WTC11 (cell line): ENCODE results near the gene AMOT. TPM values are rescaled to one million over a fixed set of nuclear protein-coding genes. Genes with fewer than 3 reads are reported as not detected.

Experiments
- ATAC-seq: fragments of 200-7000 bp; cut with Tn5 transposase; 2 replicates; pipeline ENCODE4 v1.10.0; 2021; ENCODE audit warnings: mild to moderate bottlenecking, moderate library complexity
- CTCF ChIA-PET: fragments of 300-600 bp; sonication (Branson Sonifier 250); formaldehyde crosslinking; loops from one replicate; lab custom pipeline; 2021; ENCODE audit warnings: antibody characterized with exemption; lab: Charles Lee
- POLR2A ChIA-PET: fragments of 350-600 bp; sonication (Branson Sonifier 250); formaldehyde crosslinking; loops from one replicate; lab custom pipeline; 2021; ENCODE audit warnings: antibody characterized with exemption; lab: Charles Lee
- DNase-seq: peaks from one replicate; pipeline ENCODE4 v3.0.0; 2021; ENCODE audit warnings: low spot score
- H3K27ac Mint-ChIP-seq: 2 replicates; pipeline ENCODE4 v1.8.0; 2021; ENCODE audit warnings: mixed read lengths
- H3K27me3 Mint-ChIP-seq: 2 replicates; pipeline ENCODE4 v1.8.0; 2021; ENCODE audit warnings: low read depth, mild to moderate bottlenecking, moderate library complexity, mixed read lengths
- H3K36me3 Mint-ChIP-seq: 2 replicates; pipeline ENCODE4 v1.8.0; 2021; ENCODE audit warnings: mixed read lengths
- H3K4me1 Mint-ChIP-seq: 2 replicates; pipeline ENCODE4 v1.8.0; 2022; ENCODE audit warnings: mixed read lengths
- H3K4me3 Mint-ChIP-seq: 2 replicates; pipeline ENCODE4 v1.8.0; 2021; ENCODE audit warnings: mild to moderate bottlenecking, moderate library complexity, mixed read lengths
- H3K9me3 Mint-ChIP-seq: 2 replicates; pipeline ENCODE4 v1.8.0; 2021; ENCODE audit warnings: mixed read lengths
- ELF4 ChIP-seq: sonication (generic); formaldehyde crosslinking; IDR thresholded peaks from 2 replicates; pipeline ENCODE4 v1.8.1; 2022; ENCODE audit warnings: low read depth, mild to moderate bottlenecking, moderate library complexity, missing genetic modification reagents
- EMX1 ChIP-seq: fragments of 250-450 bp; sonication (Bioruptor Pico); IDR thresholded peaks from 2 replicates; pipeline ENCODE4 v1.8.0; 2021; ENCODE audit warnings: mild to moderate bottlenecking
- ETV6 ChIP-seq: sonication (generic); formaldehyde crosslinking; IDR thresholded peaks from 2 replicates; pipeline ENCODE4 v1.8.1; 2022; ENCODE audit warnings: mild to moderate bottlenecking, missing genetic modification reagents
- GTF2I ChIP-seq: fragments of 250-450 bp; sonication (Bioruptor Pico); conservative IDR thresholded peaks from 2 replicates; pipeline ENCODE4 v1.4.0; 2021; ENCODE audit warnings: mild to moderate bottlenecking
- MYBL2 ChIP-seq: sonication (generic); formaldehyde crosslinking; IDR thresholded peaks from 2 replicates; pipeline ENCODE4 v1.8.1; 2023; ENCODE audit warnings: mild to moderate bottlenecking, moderate library complexity, missing genetic modification reagents
- NR3C1 ChIP-seq: sonication (generic); formaldehyde crosslinking; conservative IDR thresholded peaks from 2 replicates; pipeline ENCODE4 v1.8.1; 2023; ENCODE audit warnings: low read depth, mild to moderate bottlenecking, missing genetic modification reagents
- OVOL2 ChIP-seq: fragments of 250-450 bp; sonication (Bioruptor Pico); IDR thresholded peaks from 2 replicates; pipeline ENCODE4 v1.9.0; 2021; ENCODE audit warnings: mild to moderate bottlenecking, borderline replicate concordance
- SMAD4 ChIP-seq: sonication (generic); formaldehyde crosslinking; IDR thresholded peaks from 2 replicates; pipeline ENCODE4 v1.8.0; 2022; ENCODE audit warnings: mild to moderate bottlenecking, missing genetic modification reagents
- TEAD4 ChIP-seq: sonication (generic); formaldehyde crosslinking; IDR thresholded peaks from 2 replicates; pipeline ENCODE4 v1.8.0; 2022; ENCODE audit warnings: mild to moderate bottlenecking, missing genetic modification reagents
- ZBTB21 ChIP-seq: sonication (generic); formaldehyde crosslinking; IDR thresholded peaks from 2 replicates; pipeline ENCODE4 v1.8.1; 2023; ENCODE audit warnings: mild to moderate bottlenecking, missing genetic modification reagents, borderline replicate concordance
- total RNA-seq: library from RNA; stranded (reverse); gene quantifications from 3 replicates; pipeline ENCODE4 v1.2.3, GENCODE V29; 2021
- TF ChIP-seq, protein P1 (sequence below): sonication (generic); formaldehyde crosslinking; IDR thresholded peaks from 2 replicates; pipeline ENCODE4 v1.8.0; 2022; ENCODE audit warnings: mild to moderate bottlenecking, missing genetic modification reagents
- TF ChIP-seq, protein P2 (sequence below): sonication (generic); formaldehyde crosslinking; IDR thresholded peaks from 2 replicates; pipeline ENCODE4 v1.8.1; 2023; ENCODE audit warnings: mild to moderate bottlenecking, moderate library complexity, missing genetic modification reagents
- TF ChIP-seq, protein P3 (sequence below): sonication (generic); formaldehyde crosslinking; conservative IDR thresholded peaks from 2 replicates; pipeline ENCODE4 v1.8.1; 2023; ENCODE audit warnings: mild to moderate bottlenecking, low read depth, missing genetic modification reagents, moderate library complexity
- TF ChIP-seq, protein P4 (sequence below): sonication (generic); formaldehyde crosslinking; IDR thresholded peaks from 2 replicates; pipeline ENCODE4 v1.8.1; 2023; ENCODE audit warnings: mild to moderate bottlenecking, missing genetic modification reagents, borderline replicate concordance
- TF ChIP-seq, protein P5 (sequence below): fragments of 250-450 bp; sonication (Bioruptor Pico); conservative IDR thresholded peaks from 2 replicates; pipeline ENCODE4 v1.9.0; 2021; ENCODE audit warnings: mild to moderate bottlenecking
- TF ChIP-seq, protein P6 (sequence below): sonication (generic); formaldehyde crosslinking; IDR thresholded peaks from 2 replicates; pipeline ENCODE4 v1.8.0; 2023; ENCODE audit warnings: mild to moderate bottlenecking, missing genetic modification reagents
- TF ChIP-seq, protein P7 (sequence below): fragments of 250-450 bp; sonication (Bioruptor Pico); IDR thresholded peaks from 2 replicates; pipeline ENCODE4 v1.9.0; 2021; ENCODE audit warnings: mild to moderate bottlenecking

AMOT gene
- total RNA-seq, 1 experiment from 2014 or later: 7.2 TPM

DNA sequence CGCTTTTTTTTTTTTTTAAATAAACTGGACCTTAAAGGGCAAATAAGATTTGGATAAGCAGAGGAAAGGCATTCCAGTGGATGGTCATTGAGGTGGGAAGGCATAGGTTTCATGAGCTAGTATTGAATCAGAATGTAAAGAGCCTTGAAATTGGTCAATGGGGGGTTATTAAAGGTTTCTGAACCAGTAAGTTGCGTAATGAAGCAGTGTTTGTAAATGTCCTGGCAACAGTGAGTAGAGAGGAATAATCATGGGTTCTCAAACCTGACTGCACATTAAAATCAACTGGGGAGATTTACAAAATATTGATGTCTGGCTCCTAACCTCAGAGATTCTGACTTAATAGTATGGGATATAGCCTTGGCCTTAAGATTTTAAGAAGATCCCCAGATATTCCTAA lies 23.2 kb upstream of the AMOT start:
- H3K27me3 Mint-ChIP-seq: no peaks in the 10 kb centered on the region
- TF ChIP-seq, protein P1, sequence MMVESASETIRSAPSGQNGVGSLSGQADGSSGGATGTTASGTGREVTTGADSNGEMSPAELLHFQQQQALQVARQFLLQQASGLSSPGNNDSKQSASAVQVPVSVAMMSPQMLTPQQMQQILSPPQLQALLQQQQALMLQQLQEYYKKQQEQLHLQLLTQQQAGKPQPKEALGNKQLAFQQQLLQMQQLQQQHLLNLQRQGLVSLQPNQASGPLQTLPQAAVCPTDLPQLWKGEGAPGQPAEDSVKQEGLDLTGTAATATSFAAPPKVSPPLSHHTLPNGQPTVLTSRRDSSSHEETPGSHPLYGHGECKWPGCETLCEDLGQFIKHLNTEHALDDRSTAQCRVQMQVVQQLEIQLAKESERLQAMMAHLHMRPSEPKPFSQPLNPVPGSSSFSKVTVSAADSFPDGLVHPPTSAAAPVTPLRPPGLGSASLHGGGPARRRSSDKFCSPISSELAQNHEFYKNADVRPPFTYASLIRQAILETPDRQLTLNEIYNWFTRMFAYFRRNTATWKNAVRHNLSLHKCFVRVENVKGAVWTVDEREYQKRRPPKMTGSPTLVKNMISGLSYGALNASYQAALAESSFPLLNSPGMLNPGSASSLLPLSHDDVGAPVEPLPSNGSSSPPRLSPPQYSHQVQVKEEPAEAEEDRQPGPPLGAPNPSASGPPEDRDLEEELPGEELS (CRISPR knock-in tag): no peak
- TF ChIP-seq, protein P2, sequence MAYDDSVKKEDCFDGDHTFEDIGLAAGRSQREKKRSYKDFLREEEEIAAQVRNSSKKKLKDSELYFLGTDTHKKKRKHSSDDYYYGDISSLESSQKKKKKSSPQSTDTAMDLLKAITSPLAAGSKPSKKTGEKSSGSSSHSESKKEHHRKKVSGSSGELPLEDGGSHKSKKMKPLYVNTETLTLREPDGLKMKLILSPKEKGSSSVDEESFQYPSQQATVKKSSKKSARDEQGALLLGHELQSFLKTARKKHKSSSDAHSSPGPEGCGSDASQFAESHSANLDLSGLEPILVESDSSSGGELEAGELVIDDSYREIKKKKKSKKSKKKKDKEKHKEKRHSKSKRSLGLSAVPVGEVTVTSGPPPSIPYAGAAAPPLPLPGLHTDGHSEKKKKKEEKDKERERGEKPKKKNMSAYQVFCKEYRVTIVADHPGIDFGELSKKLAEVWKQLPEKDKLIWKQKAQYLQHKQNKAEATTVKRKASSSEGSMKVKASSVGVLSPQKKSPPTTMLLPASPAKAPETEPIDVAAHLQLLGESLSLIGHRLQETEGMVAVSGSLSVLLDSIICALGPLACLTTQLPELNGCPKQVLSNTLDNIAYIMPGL (CRISPR knock-in tag): no peak
- TF ChIP-seq TEAD4 (CRISPR knock-in tag) (no peak), EMX1 (CRISPR knock-in tag) (no peak), SMAD4 (no peak)
- H3K27ac Mint-ChIP-seq: no peak overlapping the region
- ChIA-PET POLR2A (no interaction called here), CTCF (no interaction called here)
- H3K36me3 Mint-ChIP-seq: no peaks in the 10 kb centered on the region
- ATAC-seq (no peak), DNase-seq (no peak)
- no peak overlapping the region for H3K4me3 Mint-ChIP-seq
- no peaks in the 10 kb centered on the region for H3K9me3 Mint-ChIP-seq
- H3K4me1 Mint-ChIP-seq: peaks cover 4% of the 10 kb centered on the region

DNA sequence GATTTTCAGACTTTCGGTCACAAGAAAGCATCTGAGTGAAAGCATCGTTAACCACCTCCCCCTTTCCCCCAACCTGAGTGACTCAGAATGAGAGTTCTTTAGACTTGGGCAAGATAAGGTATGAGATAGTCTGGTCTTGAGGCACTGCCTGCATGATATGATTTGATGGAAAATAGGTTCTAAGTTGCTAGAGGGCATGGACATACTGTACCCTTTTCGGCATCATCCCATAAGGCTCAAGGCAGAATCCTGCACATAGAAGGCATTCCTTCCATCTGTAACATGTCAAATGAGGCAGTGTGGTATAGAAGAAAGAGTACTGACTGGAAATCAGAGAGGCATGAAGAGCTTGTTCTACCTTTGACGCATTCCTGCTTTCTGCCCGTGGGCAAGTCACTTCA lies 16.8 kb upstream of the AMOT start:
- no peaks in the 10 kb centered on the region for H3K27me3 Mint-ChIP-seq
- no peak overlapping the region for H3K4me3 Mint-ChIP-seq
- ChIA-PET POLR2A (no interaction called here), CTCF (no interaction called here)
- DNase-seq (no peak), ATAC-seq (no peak)
- no peaks in the 10 kb centered on the region for H3K9me3 Mint-ChIP-seq
- H3K27ac Mint-ChIP-seq: no peak overlapping the region
- H3K36me3 Mint-ChIP-seq: 0 out of 2 replicates have a peak, but pooled peaks cover 3% of the 10 kb centered on the region
- H3K4me1 Mint-ChIP-seq: peaks cover 7% of the 10 kb centered on the region; the same call in 1 of the 2 replicates
- TF ChIP-seq, protein P3, sequence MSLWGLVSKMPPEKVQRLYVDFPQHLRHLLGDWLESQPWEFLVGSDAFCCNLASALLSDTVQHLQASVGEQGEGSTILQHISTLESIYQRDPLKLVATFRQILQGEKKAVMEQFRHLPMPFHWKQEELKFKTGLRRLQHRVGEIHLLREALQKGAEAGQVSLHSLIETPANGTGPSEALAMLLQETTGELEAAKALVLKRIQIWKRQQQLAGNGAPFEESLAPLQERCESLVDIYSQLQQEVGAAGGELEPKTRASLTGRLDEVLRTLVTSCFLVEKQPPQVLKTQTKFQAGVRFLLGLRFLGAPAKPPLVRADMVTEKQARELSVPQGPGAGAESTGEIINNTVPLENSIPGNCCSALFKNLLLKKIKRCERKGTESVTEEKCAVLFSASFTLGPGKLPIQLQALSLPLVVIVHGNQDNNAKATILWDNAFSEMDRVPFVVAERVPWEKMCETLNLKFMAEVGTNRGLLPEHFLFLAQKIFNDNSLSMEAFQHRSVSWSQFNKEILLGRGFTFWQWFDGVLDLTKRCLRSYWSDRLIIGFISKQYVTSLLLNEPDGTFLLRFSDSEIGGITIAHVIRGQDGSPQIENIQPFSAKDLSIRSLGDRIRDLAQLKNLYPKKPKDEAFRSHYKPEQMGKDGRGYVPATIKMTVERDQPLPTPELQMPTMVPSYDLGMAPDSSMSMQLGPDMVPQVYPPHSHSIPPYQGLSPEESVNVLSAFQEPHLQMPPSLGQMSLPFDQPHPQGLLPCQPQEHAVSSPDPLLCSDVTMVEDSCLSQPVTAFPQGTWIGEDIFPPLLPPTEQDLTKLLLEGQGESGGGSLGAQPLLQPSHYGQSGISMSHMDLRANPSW: no peak
- TF ChIP-seq MYBL2 (CRISPR knock-in tag): no peak
- no peak for TF ChIP-seq ZBTB21
- TF ChIP-seq, protein P4, sequence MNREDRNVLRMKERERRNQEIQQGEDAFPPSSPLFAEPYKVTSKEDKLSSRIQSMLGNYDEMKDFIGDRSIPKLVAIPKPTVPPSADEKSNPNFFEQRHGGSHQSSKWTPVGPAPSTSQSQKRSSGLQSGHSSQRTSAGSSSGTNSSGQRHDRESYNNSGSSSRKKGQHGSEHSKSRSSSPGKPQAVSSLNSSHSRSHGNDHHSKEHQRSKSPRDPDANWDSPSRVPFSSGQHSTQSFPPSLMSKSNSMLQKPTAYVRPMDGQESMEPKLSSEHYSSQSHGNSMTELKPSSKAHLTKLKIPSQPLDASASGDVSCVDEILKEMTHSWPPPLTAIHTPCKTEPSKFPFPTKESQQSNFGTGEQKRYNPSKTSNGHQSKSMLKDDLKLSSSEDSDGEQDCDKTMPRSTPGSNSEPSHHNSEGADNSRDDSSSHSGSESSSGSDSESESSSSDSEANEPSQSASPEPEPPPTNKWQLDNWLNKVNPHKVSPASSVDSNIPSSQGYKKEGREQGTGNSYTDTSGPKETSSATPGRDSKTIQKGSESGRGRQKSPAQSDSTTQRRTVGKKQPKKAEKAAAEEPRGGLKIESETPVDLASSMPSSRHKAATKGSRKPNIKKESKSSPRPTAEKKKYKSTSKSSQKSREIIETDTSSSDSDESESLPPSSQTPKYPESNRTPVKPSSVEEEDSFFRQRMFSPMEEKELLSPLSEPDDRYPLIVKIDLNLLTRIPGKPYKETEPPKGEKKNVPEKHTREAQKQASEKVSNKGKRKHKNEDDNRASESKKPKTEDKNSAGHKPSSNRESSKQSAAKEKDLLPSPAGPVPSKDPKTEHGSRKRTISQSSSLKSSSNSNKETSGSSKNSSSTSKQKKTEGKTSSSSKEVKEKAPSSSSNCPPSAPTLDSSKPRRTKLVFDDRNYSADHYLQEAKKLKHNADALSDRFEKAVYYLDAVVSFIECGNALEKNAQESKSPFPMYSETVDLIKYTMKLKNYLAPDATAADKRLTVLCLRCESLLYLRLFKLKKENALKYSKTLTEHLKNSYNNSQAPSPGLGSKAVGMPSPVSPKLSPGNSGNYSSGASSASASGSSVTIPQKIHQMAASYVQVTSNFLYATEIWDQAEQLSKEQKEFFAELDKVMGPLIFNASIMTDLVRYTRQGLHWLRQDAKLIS (CRISPR knock-in tag): no peak
- no peak for TF ChIP-seq GTF2I (CRISPR knock-in tag)
- no peak for TF ChIP-seq ELF4 (CRISPR knock-in tag)
- TF ChIP-seq, protein P5, sequence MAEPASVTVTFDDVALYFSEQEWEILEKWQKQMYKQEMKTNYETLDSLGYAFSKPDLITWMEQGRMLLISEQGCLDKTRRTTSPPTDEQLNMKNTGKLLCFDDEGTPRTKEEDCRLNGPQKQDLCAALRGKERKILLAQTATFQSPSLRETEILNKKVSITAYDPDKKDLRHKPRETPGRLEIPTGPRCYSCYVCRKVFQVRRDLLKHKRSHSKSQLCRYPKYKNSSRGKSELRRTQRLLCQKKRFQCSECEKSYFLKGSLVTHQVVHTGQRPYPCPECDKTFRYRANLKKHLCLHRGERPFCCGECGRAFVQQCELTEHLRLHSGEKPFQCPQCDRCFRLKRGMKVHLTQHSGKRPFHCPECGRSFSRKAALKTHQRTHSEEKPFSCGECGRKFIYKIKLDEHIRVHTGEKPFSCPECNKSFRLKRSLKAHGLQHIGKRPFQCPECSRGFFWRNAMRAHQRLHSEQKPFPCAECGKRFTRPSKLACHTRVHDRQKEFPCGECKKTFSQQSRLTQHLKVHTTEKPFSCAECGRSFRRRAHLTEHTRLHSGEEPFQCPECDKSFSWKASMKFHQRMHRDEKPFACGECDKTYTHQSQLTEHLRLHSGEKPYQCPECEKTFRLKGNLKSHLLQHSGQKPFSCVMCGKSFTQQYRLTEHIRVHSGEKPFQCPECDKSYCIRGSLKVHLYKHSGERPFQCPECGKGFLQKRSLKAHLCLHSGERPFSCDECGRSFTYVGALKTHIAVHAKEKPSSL (CRISPR knock-in tag): no peak
- no peak for TF ChIP-seq ETV6 (CRISPR knock-in tag)
- no peak for TF ChIP-seq OVOL2 (CRISPR knock-in tag)
- no peak for TF ChIP-seq NR3C1 (CRISPR knock-in tag)
- TF ChIP-seq, protein P6, sequence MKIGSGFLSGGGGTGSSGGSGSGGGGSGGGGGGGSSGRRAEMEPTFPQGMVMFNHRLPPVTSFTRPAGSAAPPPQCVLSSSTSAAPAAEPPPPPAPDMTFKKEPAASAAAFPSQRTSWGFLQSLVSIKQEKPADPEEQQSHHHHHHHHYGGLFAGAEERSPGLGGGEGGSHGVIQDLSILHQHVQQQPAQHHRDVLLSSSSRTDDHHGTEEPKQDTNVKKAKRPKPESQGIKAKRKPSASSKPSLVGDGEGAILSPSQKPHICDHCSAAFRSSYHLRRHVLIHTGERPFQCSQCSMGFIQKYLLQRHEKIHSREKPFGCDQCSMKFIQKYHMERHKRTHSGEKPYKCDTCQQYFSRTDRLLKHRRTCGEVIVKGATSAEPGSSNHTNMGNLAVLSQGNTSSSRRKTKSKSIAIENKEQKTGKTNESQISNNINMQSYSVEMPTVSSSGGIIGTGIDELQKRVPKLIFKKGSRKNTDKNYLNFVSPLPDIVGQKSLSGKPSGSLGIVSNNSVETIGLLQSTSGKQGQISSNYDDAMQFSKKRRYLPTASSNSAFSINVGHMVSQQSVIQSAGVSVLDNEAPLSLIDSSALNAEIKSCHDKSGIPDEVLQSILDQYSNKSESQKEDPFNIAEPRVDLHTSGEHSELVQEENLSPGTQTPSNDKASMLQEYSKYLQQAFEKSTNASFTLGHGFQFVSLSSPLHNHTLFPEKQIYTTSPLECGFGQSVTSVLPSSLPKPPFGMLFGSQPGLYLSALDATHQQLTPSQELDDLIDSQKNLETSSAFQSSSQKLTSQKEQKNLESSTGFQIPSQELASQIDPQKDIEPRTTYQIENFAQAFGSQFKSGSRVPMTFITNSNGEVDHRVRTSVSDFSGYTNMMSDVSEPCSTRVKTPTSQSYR (CRISPR knock-in tag): no peak
- TF ChIP-seq, protein P7, sequence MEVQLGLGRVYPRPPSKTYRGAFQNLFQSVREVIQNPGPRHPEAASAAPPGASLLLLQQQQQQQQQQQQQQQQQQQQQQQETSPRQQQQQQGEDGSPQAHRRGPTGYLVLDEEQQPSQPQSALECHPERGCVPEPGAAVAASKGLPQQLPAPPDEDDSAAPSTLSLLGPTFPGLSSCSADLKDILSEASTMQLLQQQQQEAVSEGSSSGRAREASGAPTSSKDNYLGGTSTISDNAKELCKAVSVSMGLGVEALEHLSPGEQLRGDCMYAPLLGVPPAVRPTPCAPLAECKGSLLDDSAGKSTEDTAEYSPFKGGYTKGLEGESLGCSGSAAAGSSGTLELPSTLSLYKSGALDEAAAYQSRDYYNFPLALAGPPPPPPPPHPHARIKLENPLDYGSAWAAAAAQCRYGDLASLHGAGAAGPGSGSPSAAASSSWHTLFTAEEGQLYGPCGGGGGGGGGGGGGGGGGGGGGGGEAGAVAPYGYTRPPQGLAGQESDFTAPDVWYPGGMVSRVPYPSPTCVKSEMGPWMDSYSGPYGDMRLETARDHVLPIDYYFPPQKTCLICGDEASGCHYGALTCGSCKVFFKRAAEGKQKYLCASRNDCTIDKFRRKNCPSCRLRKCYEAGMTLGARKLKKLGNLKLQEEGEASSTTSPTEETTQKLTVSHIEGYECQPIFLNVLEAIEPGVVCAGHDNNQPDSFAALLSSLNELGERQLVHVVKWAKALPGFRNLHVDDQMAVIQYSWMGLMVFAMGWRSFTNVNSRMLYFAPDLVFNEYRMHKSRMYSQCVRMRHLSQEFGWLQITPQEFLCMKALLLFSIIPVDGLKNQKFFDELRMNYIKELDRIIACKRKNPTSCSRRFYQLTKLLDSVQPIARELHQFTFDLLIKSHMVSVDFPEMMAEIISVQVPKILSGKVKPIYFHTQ (CRISPR knock-in tag): no peak
